ENCODE measurements around the gene FNTB.

GRCh38 chr14:65042296-65042695 is 55.6 kb downstream of the FNTB start:
- TF ChIP-seq YY1 (IDR thresholded peaks at IDR 0.05; ENCODE audit: low read depth) (no peak), MAX (IDR thresholded peaks at IDR 0.05) (no peak), EP300 (IDR thresholded peaks at IDR 0.05; ENCODE audit: borderline replicate concordance) (no peak)
